ENCODE results near the gene CDC42BPG. TPM values are rescaled to one million over a fixed set of nuclear protein-coding genes. Genes with fewer than 3 reads are reported as not detected.

The CDC42BPG gene
- total RNA-seq, 1 experiment from 2014 or later = 30.1 TPM

DNA sequence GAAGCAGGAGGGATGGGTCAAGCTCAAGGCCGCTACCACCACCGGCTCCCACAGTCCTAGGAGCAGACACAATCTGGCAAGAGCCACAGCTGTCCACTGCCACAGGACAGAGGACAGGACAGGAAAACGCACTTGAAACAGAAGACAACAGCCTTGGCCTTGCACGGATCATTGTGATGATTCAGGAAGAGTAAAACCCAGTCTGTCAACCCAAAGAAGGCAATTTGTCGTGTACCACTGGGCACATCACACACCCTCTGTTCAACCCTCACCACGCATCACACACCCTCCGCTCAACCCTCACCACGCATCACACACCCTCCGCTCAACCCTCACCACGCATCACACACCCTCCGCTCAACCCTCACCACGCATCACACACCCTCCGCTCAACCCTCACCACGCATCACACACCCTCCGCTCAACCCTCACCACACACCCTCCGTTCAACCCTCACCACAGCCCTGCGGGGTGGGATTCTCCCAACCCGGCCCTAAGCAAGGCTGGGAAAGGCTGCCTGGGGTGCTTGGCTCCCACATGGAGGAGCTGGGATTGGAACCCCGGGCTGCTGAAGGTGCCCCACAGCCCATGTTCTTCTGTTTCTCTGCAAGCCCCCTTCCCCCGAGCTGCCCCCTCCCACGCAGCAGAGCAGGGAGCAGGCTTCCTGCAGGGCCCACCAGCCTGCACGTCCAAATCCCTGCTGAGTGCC, 11.3 kb upstream of the CDC42BPG start:
- peak overlapping the region; percentile 99 for H3K27ac ChIP-seq (ENCODE audit: low read depth, low read length)
- H3K9me3 ChIP-seq (ENCODE audit: control insufficient read depth in 1 of 2, insufficient read depth in 1 of 2, low read depth in 1 of 2, low read length in 2 of 2) = no peaks in the 10 kb centered on the region
- intact Hi-C loops (cut with micrococcal nuclease) = no loop called here
- ChIA-PET POLR2A (interaction anchor here (0.7 to 9.0 kb wide), 11 partner anchors 9 to 406 kb away, joined by 3 to 56 read pairs (median 4); partner anchors contain the start of genes EHD1, FAU, MRPL49 and POLA2), RAD21 (ENCODE audit: low non-redundant PET in 1 of 2, low total read pairs in 2 of 2, uncharacterized antibody in 2 of 2, unreplicated experiment in 2 of 2) (interaction anchor here in 1 of 2 experiments (0.6 kb wide), 1 partner anchor 22 kb away, joined by 3 read pairs; the partner anchor contains the start of gene EHD1), CTCF (interaction anchor here (0.9 to 3.1 kb wide), 6 partner anchors 8 to 262 kb away, joined by 3 to 17 read pairs (median 5); partner anchors contain the start of genes ARL2, CDC42BPG and ZNHIT2)
- BruUV-seq (replicated peaks) = TSS peak; percentile 57
- ATAC-seq (no peak; the same call in 1 of the 2 replicates), DNase-seq (ENCODE audit: low read depth, low spot score) (no peak)
- H3K4me3 ChIP-seq (replicated peaks in 1 of 2; ENCODE audit: low read depth in 1 of 2, low read length in 2 of 2) = peak overlapping the region in 1 of 2 experiments; percentile 50; a peak in 2 of 4 replicates
- H3K36me3 ChIP-seq (ENCODE audit: control insufficient read depth in 1 of 2, insufficient read depth in 2 of 2, low read length in 2 of 2) = peaks cover 3 to 35% of the 10 kb centered on the region in 2 experiments; a peak in 2 of 4 replicates
- peaks cover 66 to 84% of the 10 kb centered on the region in 2 experiments for H3K4me1 ChIP-seq (ENCODE audit: control insufficient read depth in 1 of 2, insufficient read depth in 2 of 2, low read length in 2 of 2)
- peak overlapping the region; percentile 82 for H3K4me2 ChIP-seq (ENCODE audit: low read length)
- H3K9ac ChIP-seq (ENCODE audit: low read length) = peak overlapping the region; percentile 65
- no peaks in the 10 kb centered on the region for H3K27me3 ChIP-seq (ENCODE audit: insufficient read depth, low read length)
- no peaks in the 10 kb centered on the region for H3K9me2 ChIP-seq (ENCODE audit: insufficient read depth)
- peaks cover 45% of the 10 kb centered on the region for H3K79me2 ChIP-seq (ENCODE audit: insufficient read depth, low read length)
- TF ChIP-seq, protein P1, sequence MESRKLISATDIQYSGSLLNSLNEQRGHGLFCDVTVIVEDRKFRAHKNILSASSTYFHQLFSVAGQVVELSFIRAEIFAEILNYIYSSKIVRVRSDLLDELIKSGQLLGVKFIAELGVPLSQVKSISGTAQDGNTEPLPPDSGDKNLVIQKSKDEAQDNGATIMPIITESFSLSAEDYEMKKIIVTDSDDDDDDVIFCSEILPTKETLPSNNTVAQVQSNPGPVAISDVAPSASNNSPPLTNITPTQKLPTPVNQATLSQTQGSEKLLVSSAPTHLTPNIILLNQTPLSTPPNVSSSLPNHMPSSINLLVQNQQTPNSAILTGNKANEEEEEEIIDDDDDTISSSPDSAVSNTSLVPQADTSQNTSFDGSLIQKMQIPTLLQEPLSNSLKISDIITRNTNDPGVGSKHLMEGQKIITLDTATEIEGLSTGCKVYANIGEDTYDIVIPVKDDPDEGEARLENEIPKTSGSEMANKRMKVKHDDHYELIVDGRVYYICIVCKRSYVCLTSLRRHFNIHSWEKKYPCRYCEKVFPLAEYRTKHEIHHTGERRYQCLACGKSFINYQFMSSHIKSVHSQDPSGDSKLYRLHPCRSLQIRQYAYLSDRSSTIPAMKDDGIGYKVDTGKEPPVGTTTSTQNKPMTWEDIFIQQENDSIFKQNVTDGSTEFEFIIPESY (IDR thresholded peaks at IDR 0.05; ENCODE audit: extremely low read depth, insufficient replicate concordance, low read length) = no peak
- no peak for TF ChIP-seq RAD21 (IDR thresholded peaks at IDR 0.05; ENCODE audit: low read depth)
- no peak for TF ChIP-seq POLR2A (IDR thresholded peaks at IDR 0.05; ENCODE audit: borderline replicate concordance, extremely low read depth, insufficient read depth, insufficient read length)
- H4K20me1 ChIP-seq (ENCODE audit: insufficient read depth) = no peaks in the 10 kb centered on the region
- no peak overlapping the region for H2AFZ ChIP-seq (ENCODE audit: low read depth, low read length, poor library complexity, severe bottlenecking)
